Esophagus squamous epithelium (tissue), 5 donors: Measurements from ENCODE around the gene RAB38. TPM values are rescaled to one million over a fixed set of nuclear protein-coding genes. Genes with fewer than 3 reads are reported as not detected.

Experiments
- DNase-seq: peaks from one replicate; lab custom pipeline; 2025; lab: John Stamatoyannopoulos, UW
- H3K27ac ChIP-seq, 4 donors: fragments of 200-600 bp; sonication (generic); one replicate each; pipeline ENCODE4 v1.5.1; 2016 to 2019; ENCODE audit warnings: mild to moderate bottlenecking in 1 of 4
- H3K27me3 ChIP-seq, 4 donors: fragments of 200-600 bp; sonication (generic); 1 replicate in 3 of 4; 2 replicates in 1 of 4; pipeline versions ENCODE4 v1.5.1 to v1.6.0; 2017 to 2021; ENCODE audit warnings: antibody characterized with exemption in 1 of 4
- H3K36me3 ChIP-seq, 3 donors: fragments of 200-600 bp; sonication (generic); one replicate each; pipeline ENCODE4 v1.5.1; 2016 to 2019
- H3K4me1 ChIP-seq, 3 donors: fragments of 200-600 bp; sonication (generic); one replicate each; pipeline ENCODE4 v1.5.1; 2017 to 2019
- H3K4me3 ChIP-seq, 4 donors: fragments of 200-600 bp; sonication (generic); 1 replicate in 3 of 4; 2 replicates in 1 of 4; pipeline ENCODE4 v1.5.1; 2016 to 2019; ENCODE audit warnings: mild to moderate bottlenecking in 2 of 4, moderate library complexity in 1 of 4
- H3K9me3 ChIP-seq, 3 donors: fragments of 200-600 bp; sonication (generic); one replicate each; pipeline ENCODE4 v1.5.1; 2016 to 2019
- CTCF ChIP-seq, 6 experiments: fragments of 450-650 bp in 4 of 6; fragments of 200-600 bp in 2 of 6; sonication (generic) in 2 of 6; IDR thresholded peaks; one replicate each; pipeline ENCODE4 v1.5.1; 2016 to 2019; ENCODE audit warnings: antibody characterized with exemption in 6 of 6, mild to moderate bottlenecking in 4 of 6, moderate library complexity in 4 of 6
- POLR2A ChIP-seq, 4 donors: fragments of 450-650 bp; IDR thresholded peaks; one replicate each; pipeline ENCODE4 v1.6.1; 2017; ENCODE audit warnings: antibody characterized with exemption in 4 of 4, mild to moderate bottlenecking in 4 of 4, moderate library complexity in 3 of 4
- WGBS, 2 donors: methylation state at CpG; one replicate each; pipeline ENCODE4 v1.1.5; 2018; 5-methylcytosine and 5-hydroxymethylcytosine counted together
- intact Hi-C: fragments of 100-400 bp; cut with DNase I; formaldehyde crosslinking; loops from one replicate; pipeline ENCODE4 v1.15.0; 2022
- total RNA-seq, 4 donors: library from RNA; depleted of rRNA; stranded (reverse); fragments of >200 nt; gene quantifications; one replicate each; pipeline ENCODE4 v1.1.0, GENCODE V29; 2016
- donor health status: DM: yes; HTN: yes; CAD: no.

Gene RAB38
- total RNA-seq, 4 donors from 2014 or later = 23.4 to 105 (median 65.1) TPM

GRCh38 chr11:88106666-88107065 lies 68.6 kb downstream of the RAB38 start:
- no peaks in the 10 kb centered on the region for H3K27me3 ChIP-seq
- DNase-seq = no peak
- no peak overlapping the region for H3K4me3 ChIP-seq
- TF ChIP-seq CTCF (IDR thresholded peaks at IDR 0.05) = no peak
- TF ChIP-seq POLR2A (IDR thresholded peaks at IDR 0.05) = no peak
- no peaks in the 10 kb centered on the region for H3K9me3 ChIP-seq
- peaks cover 0 to 34% (median 0%) of the 10 kb centered on the region in 3 donors for H3K36me3 ChIP-seq
- WGBS, 2 donors = 64 to 72% methylated on average over 5 of the region's 5 CpGs
- peaks cover 0 to 21% (median 5%) of the 10 kb centered on the region in 3 donors for H3K4me1 ChIP-seq
- H3K27ac ChIP-seq = no peak overlapping the region
- intact Hi-C loops = no loop called here

- no peak overlapping the region for H3K4me3 ChIP-seq
- H3K36me3 ChIP-seq = peaks cover 0 to 28% (median 0%) of the 10 kb centered on the region in 3 donors
- TF ChIP-seq CTCF (IDR thresholded peaks at IDR 0.05) = no peak
- no peak for TF ChIP-seq POLR2A (IDR thresholded peaks at IDR 0.05)
- DNase-seq = no peak
- H3K4me1 ChIP-seq = peaks cover 0 to 21% (median 5%) of the 10 kb centered on the region in 3 donors
- no peaks in the 10 kb centered on the region for H3K9me3 ChIP-seq
- no peaks in the 10 kb centered on the region for H3K27me3 ChIP-seq
- WGBS, 2 donors = 43 to 59% methylated on average over 2 of the region's 2 CpGs
- H3K27ac ChIP-seq = no peak overlapping the region
- intact Hi-C loops = no loop called here
Measured at GRCh38 chr11:88105951-88106350, 69.3 kb downstream of the RAB38 start.

- 56 to 67% methylated on average over 1 of the region's 1 CpG for WGBS, 2 donors
- H3K27ac ChIP-seq = no peak overlapping the region
- H3K36me3 ChIP-seq = peaks cover 0 to 23% (median 0%) of the 10 kb centered on the region in 3 donors
- DNase-seq = no peak
- no peaks in the 10 kb centered on the region for H3K9me3 ChIP-seq
- no peak overlapping the region for H3K4me3 ChIP-seq
- H3K4me1 ChIP-seq = peaks cover 0 to 21% (median 5%) of the 10 kb centered on the region in 3 donors
- TF ChIP-seq POLR2A (IDR thresholded peaks at IDR 0.05) (no peak), CTCF (IDR thresholded peaks at IDR 0.05) (no peak)
- H3K27me3 ChIP-seq = no peaks in the 10 kb centered on the region
- intact Hi-C loops = no loop called here
Measured at GRCh38 chr11:88105526-88105925, 69.7 kb downstream of the RAB38 start.

- peaks cover 0 to 14% (median 0%) of the 10 kb centered on the region in 3 donors for H3K36me3 ChIP-seq
- H3K4me3 ChIP-seq = no peak overlapping the region
- DNase-seq = no peak
- no peaks in the 10 kb centered on the region for H3K9me3 ChIP-seq
- TF ChIP-seq POLR2A (IDR thresholded peaks at IDR 0.05) = no peak
- no peak for TF ChIP-seq CTCF (IDR thresholded peaks at IDR 0.05)
- H3K27ac ChIP-seq = no peak overlapping the region
- H3K27me3 ChIP-seq = no peaks in the 10 kb centered on the region
- intact Hi-C loops = no loop called here
- H3K4me1 ChIP-seq = peaks cover 0 to 21% (median 5%) of the 10 kb centered on the region in 3 donors
Measured at GRCh38 chr11:88104408-88104807, 70.8 kb downstream of the RAB38 start.

- Histone ChIP-seq H3K36me3 (peaks cover 0 to 7% (median 0%) of the 10 kb centered on the region in 3 donors), H3K4me1 (peaks cover 0 to 21% (median 5%) of the 10 kb centered on the region in 3 donors), H3K9me3 (no peaks in the 10 kb centered on the region), H3K27ac (no peak overlapping the region), H3K4me3 (no peak overlapping the region), H3K27me3 (no peaks in the 10 kb centered on the region)
- TF ChIP-seq CTCF (IDR thresholded peaks at IDR 0.05) = peak in 3 of 6 experiments; percentile 38 to 58 (median 51)
- no peak for TF ChIP-seq POLR2A (IDR thresholded peaks at IDR 0.05)
- intact Hi-C loops = no loop called here
- DNase-seq = no peak
- 76 to 81% methylated on average over 9 of the region's 9 CpGs for WGBS, 2 donors
Measured at GRCh38 chr11:88103337-88104206, 71.7 kb downstream of the RAB38 start.
